ENCODE data around the gene GDF15.

DNA sequence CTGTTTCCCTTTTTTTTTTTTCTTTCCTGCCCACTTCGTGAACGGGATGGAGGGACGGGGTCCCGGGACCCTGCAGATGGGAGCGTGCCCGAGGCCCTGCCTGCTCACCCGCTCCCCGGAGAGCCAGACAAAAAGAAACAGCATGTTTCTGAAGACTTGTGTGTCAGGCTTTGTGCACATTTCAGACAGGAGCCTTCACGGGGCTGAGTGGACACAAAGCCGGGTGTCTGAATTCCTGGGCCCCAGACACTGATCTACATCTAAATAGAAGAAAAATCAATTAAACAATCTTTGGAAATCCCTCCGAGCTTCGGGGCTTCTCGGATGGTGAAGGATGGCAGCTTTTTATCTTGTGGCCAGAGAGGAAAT, 41.4 kb upstream of the GDF15 start:
- TF ChIP-seq, protein P1, sequence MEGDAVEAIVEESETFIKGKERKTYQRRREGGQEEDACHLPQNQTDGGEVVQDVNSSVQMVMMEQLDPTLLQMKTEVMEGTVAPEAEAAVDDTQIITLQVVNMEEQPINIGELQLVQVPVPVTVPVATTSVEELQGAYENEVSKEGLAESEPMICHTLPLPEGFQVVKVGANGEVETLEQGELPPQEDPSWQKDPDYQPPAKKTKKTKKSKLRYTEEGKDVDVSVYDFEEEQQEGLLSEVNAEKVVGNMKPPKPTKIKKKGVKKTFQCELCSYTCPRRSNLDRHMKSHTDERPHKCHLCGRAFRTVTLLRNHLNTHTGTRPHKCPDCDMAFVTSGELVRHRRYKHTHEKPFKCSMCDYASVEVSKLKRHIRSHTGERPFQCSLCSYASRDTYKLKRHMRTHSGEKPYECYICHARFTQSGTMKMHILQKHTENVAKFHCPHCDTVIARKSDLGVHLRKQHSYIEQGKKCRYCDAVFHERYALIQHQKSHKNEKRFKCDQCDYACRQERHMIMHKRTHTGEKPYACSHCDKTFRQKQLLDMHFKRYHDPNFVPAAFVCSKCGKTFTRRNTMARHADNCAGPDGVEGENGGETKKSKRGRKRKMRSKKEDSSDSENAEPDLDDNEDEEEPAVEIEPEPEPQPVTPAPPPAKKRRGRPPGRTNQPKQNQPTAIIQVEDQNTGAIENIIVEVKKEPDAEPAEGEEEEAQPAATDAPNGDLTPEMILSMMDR (IDR thresholded peaks at IDR 0.05): no peak
- no peak for TF ChIP-seq POLR2A (IDR thresholded peaks at IDR 0.05)

All from adrenal gland (tissue), 5 donors.